DMS 273 (cell line): ENCODE measurements around the gene IRGQ.
"Not testable (repeated sequence)": the region's sequence is repeated elsewhere in the genome, so short reads cannot be mapped to it uniquely, and the experiment has no call there.

Experiments used
- DNase-seq: peaks from one replicate; lab custom pipeline; 2025; ENCODE audit not compliant: unreplicated experiment; lab: John Stamatoyannopoulos, UW

Gene IRGQ

DNA sequence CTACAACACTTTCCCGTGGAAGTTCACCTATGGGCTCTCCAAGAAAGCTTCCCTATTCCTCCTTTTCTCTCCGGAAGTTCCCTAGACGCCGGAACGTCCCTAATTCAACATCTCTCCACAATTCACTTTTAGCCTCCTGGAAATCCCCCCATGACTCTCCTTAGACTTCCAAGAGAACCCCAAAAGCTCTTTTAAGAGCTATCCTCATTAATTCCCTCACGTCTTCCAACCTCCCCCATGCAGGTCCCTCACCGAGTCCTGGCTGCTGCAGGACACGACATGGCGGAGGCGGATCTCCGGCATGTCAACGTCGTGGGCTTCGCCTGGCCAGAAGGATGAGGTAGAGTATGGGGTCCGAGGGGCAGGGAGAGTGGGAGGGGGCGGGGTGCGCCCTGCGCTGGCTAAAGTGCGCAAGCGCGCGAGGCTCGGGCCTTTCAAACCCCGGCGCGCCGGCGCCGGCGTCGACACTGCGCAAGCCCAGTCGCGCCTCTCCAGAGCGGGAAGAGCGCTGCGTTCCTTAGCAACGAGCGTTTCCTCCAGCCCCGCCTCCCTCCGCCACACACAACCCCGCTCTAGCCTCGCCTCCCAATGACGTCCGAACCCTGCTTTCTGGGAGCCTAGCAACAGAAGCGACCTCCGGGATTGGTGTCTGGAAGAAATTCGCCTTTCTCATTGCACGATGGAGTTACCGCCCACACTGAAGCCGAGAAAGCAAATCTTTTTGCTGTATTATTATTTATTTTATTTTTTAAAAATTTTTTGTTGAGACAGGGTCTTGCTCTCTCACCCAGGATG, 20.6 kb downstream of the IRGQ start, which contains the start of the genes PINLYP and XRCC1:
Gene PINLYP, plus strand, starts transcription at position 646 of the 795 bp plus-strand sequence. CDS start 1,391 bp downstream, outside the sequence.
Gene XRCC1, minus strand, starts transcription at position 372 of the 795 bp plus-strand sequence. Its CDS starts 69 bp downstream, at position 303.
- peak; percentile 100 for DNase-seq

- peak; percentile 28 for DNase-seq
Observed at GRCh38 chr19:43574424-43575155, 21.3 kb downstream of the IRGQ start.

DNA sequence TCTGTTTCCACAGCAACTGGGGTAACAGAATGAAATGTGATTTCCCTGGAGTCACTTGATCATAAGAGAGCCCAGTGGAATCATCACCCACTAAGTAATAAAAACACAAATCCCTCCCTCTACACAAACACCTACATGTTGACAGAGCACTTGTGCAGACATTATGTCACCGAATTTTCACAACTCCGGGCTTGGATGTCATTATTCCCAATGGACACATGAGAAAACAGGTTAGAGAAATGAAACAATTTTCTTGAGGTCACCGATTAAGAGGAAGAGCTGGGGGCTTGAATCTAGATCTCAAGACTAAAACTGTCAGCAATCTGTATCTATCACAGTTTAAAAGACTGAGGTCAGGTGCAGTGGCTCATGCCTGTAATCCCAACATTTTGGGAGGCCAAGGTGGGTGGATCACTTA, 23.8 kb downstream of the IRGQ start:
- no peak for DNase-seq

DNA sequence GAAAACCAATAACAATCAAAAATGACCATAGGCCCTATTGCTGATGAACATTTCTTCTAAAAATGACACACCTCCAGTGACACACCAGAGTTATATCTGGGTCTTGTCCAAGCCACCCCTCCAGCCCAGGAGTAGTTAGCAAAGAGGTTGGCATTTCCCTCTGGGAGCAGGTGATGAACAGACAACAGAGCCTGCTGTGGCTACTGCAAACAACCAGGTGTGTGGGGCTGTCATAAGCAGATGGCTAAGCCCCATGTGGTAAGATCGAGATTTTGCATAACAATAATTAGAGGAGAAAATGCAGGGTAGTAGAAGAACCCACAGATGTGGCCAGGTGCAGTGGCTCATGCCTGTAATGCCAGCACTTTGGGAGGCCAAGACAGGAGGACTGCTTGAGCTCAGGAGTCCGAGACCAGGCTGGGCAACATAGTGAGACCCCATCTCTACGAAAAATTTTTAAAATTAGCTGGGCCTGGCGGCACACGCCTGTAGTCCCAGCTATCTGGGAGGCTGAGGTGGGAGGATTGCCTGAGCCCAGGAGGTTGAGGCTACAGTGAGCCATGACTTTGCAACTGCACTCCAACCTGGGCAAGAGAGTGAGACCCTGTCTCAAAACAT, 25.7 kb downstream of the IRGQ start:
- DNase-seq: peak; percentile 28

- DNase-seq: no peak
Observed at GRCh38 chr19:43569657-43570056, 26.3 kb downstream of the IRGQ start.

GRCh38 chr19:43564800-43565199, 31.1 kb downstream of the IRGQ start:
- peak; percentile 19 for DNase-seq

GRCh38 chr19:43563816-43564457, 32.0 kb downstream of the IRGQ start:
- no peak for DNase-seq

DNA sequence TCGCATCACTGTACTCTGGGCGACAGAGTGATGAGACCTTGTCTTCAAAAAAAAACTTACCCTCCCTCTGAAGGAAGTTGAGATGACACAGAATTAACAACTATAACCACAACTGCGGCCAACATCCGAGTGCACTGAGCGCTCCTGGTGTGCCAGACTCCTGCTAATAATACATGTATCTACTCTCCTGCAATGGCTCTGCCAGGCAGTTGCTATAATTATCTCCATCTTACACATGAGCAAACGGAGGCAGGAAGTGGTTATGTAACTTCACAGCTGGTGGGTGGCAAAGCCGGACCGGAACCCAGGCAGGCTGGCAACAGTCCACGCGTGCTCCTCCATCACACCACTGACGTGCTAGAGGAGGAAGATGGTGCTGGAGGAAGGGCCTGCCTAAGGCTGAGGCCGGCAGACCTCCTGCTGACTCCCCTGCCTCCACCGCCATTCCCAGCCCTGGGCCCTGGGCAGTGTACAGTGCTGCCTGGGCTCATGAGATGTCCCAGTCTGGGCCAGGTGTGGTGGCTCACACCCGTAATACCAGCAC, 33.2 kb downstream of the IRGQ start:
- DNase-seq: peak; percentile 69

- DNase-seq: no peak
Observed at GRCh38 chr19:43562226-43562697, 33.7 kb downstream of the IRGQ start.

GRCh38 chr19:43561139-43561970, 34.6 kb downstream of the IRGQ start:
- DNase-seq: no peak

GRCh38 chr19:43560687-43561086, 35.2 kb downstream of the IRGQ start:
- peak; percentile 17 for DNase-seq

- DNase-seq: peak; percentile 81
Observed at GRCh38 chr19:43555185-43555770, 40.7 kb downstream of the IRGQ start.

DNA sequence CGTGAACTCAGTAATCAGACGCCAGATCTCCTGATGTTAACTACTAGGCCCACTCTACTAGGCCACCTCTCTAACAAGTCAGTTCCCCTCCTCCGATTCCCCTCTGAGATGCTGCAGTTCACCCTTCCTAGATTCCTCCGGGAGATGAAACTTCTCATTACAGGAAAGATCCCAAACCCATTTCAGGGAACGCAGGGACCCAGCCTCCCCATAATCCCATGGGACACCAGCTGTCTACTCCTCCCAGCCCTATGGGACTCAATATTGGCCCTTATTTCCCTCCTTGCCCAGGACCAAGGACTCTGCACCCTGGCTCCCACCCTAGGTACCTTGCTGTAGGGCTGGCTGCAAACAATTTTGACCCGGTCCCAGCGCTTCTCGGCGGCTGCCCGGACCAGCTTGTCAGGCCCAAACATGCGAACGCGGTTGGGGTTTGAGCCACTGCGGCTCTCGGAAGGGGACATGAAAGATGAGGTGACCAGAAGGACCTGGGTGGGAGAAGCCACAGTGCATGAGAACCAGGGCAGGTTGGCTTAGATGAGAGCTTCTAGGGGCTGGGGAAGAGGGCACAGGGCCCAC, 41.5 kb downstream of the IRGQ start:
- DNase-seq: no peak

DNA sequence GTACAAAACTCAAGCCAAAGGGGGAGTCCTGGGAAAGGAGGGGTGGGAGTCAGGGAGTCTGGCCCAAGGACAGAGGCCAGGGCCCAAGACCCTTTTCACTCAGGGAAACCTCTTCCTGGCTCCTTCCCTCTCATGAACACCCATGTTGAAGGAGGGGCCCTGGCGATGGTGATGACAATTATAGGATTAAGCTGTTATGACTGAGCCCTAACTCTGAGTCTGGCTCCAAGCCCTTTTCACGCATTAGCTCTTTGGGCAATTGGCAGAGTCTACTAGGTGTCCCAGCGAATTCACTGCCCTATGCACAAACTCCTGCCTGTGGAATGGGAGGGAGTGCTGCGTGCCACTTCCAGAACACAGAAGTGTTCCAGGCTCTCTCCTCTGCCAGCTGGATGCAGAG, 42.3 kb downstream of the IRGQ start:
- DNase-seq: no peak

- DNase-seq: peak; percentile 16
Observed at GRCh38 chr19:43552616-43553015, 43.3 kb downstream of the IRGQ start.

- no peak for DNase-seq
Observed at GRCh38 chr19:43552198-43552450, 43.8 kb downstream of the IRGQ start.

- DNase-seq: no peak
Observed at GRCh38 chr19:43551399-43552197, 44.3 kb downstream of the IRGQ start.

- no peak for DNase-seq
Observed at GRCh38 chr19:43548706-43549105, 47.2 kb downstream of the IRGQ start.

DNA sequence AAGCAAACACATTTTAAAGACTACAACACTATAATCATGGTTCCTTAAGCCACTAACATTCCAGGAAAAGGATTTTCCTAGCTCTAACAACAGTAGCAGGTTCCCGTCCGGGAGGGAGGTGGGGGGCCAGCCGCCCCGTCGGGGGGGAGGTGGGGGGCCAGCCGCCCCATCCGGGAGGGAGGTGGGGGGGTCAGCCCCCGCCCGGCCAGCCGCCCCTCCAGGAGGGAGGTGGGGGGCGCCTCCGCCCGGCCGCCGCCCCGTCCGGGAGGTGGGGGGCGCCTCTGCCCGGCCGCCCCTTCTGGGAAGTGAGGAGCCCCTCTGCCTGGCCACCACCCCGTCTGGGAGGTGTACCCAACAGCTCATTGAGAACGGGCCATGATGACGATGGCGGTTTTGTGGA, 48.0 kb downstream of the IRGQ start:
- not testable (repeated sequence) for DNase-seq
